ENCODE measurements around the gene CSF1R. TPM values are rescaled to one million over a fixed set of nuclear protein-coding genes. Genes with fewer than 3 reads are reported as not detected.

The CSF1R gene
- total and polyA plus RNA-seq, 10 donors = 23.1 to 429 (median 291) TPM

DNA sequence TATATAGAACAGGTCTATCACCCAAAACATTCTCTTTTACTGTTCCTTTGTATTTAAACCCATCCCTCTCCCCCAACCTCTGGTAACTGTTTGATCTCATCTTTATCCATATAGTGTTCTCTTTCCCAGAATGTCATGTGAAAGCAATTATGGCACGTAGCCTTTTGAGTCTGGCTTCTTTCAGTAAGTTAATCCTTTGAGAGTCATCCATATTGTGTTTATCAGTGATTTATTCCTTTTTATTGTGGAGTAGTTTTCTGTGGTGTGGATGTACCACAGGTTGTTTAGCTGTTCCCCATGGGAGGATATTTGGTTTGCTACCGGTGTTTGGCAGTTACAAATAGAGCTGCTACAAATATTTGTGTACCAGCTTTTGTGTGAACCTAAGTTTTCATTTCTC is 47.8 kb downstream of the CSF1R start:
- H3K9me3 ChIP-seq = no peaks in the 10 kb centered on the region
- intact Hi-C loops (cut with DNase I; ENCODE audit: low total_unique reads) = no loop called here
- TF ChIP-seq POLR2AphosphoS5 (IDR thresholded peaks at IDR 0.05) = no peak
- TF ChIP-seq, protein P1, sequence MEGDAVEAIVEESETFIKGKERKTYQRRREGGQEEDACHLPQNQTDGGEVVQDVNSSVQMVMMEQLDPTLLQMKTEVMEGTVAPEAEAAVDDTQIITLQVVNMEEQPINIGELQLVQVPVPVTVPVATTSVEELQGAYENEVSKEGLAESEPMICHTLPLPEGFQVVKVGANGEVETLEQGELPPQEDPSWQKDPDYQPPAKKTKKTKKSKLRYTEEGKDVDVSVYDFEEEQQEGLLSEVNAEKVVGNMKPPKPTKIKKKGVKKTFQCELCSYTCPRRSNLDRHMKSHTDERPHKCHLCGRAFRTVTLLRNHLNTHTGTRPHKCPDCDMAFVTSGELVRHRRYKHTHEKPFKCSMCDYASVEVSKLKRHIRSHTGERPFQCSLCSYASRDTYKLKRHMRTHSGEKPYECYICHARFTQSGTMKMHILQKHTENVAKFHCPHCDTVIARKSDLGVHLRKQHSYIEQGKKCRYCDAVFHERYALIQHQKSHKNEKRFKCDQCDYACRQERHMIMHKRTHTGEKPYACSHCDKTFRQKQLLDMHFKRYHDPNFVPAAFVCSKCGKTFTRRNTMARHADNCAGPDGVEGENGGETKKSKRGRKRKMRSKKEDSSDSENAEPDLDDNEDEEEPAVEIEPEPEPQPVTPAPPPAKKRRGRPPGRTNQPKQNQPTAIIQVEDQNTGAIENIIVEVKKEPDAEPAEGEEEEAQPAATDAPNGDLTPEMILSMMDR (IDR thresholded peaks at IDR 0.05 in 8 of 11, conservative IDR thresholded peaks at IDR 0.05 in 3 of 11) = no peak
- no peak for TF ChIP-seq POLR2A (IDR thresholded peaks at IDR 0.05)
- H3K27me3 ChIP-seq (replicated peaks in 1 of 7) = no peaks in the 10 kb centered on the region
- H3K27ac ChIP-seq = no peak overlapping the region
- H3K36me3 ChIP-seq = peaks cover 10 to 100% (median 88%) of the 10 kb centered on the region in 6 donors
- DNase-seq = no peak
- 86 to 90% (median 88%) methylated on average over 2 of the region's 2 CpGs for WGBS, 5 donors
- H3K4me3 ChIP-seq = no peak overlapping the region
- H3K4me1 ChIP-seq = peaks cover 1 to 12% (median 3%) of the 10 kb centered on the region in 6 donors

DNA sequence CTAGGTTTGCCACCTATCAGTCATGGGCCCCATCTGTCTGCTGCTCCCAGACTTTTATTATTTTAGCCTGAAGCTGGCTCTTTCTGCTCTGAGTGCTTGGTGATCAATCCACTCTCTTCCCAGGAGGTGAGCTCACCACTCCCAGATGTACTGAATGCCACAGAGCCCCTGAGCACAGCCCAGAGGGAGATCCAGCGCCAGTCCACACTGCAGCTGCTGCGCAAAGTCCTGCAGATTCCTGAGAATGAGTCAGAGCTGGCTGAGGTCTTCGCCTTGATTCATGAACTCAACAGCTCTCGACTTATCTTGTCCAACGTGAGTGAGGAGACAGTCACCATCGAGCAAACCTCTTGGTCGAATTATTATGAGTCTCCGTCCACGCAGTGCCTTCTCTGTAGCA is 49.8 kb downstream of the CSF1R start:
- DNase-seq = no peak
- Histone ChIP-seq H3K9me3 (no peaks in the 10 kb centered on the region), H3K27ac (no peak overlapping the region), H3K36me3 (peaks cover 9 to 100% (median 91%) of the 10 kb centered on the region in 6 donors), H3K4me1 (no peaks in the 10 kb centered on the region), H3K27me3 (replicated peaks in 1 of 7) (no peaks in the 10 kb centered on the region), H3K4me3 (no peak overlapping the region)
- TF ChIP-seq POLR2AphosphoS5 (IDR thresholded peaks at IDR 0.05) = no peak
- no peak for TF ChIP-seq POLR2A (IDR thresholded peaks at IDR 0.05)
- TF ChIP-seq, protein P1 (IDR thresholded peaks at IDR 0.05 in 8 of 11, conservative IDR thresholded peaks at IDR 0.05 in 3 of 11) = no peak
- WGBS, 5 donors = 87 to 98% (median 96%) methylated on average over 9 of the region's 9 CpGs
- intact Hi-C loops (cut with DNase I; ENCODE audit: low total_unique reads) = no loop called here

- 72 to 83% (median 76%) methylated on average over 7 of the region's 7 CpGs for WGBS, 5 donors
- no peaks in the 10 kb centered on the region for H3K9me3 ChIP-seq
- no peaks in the 10 kb centered on the region for H3K27me3 ChIP-seq (replicated peaks in 1 of 7)
- no peak overlapping the region for H3K4me3 ChIP-seq
- intact Hi-C loops (cut with DNase I; ENCODE audit: low total_unique reads) = no loop called here
- no peak for DNase-seq
- no peaks in the 10 kb centered on the region for H3K4me1 ChIP-seq
- H3K27ac ChIP-seq = no peak overlapping the region
- peaks cover 6 to 100% (median 91%) of the 10 kb centered on the region in 6 donors for H3K36me3 ChIP-seq
- no peak for TF ChIP-seq POLR2AphosphoS5 (IDR thresholded peaks at IDR 0.05)
- no peak for TF ChIP-seq POLR2A (IDR thresholded peaks at IDR 0.05)
- TF ChIP-seq, protein P1 (IDR thresholded peaks at IDR 0.05 in 8 of 11, conservative IDR thresholded peaks at IDR 0.05 in 3 of 11) = no peak
Measured at GRCh38 chr5:150035139-150035895, 51.0 kb downstream of the CSF1R start.

GRCh38 chr5:150034662-150035061 is 51.7 kb downstream of the CSF1R start:
- Histone ChIP-seq H3K36me3 (peaks cover 6 to 100% (median 93%) of the 10 kb centered on the region in 6 donors), H3K9me3 (no peaks in the 10 kb centered on the region), H3K4me3 (no peak overlapping the region), H3K27ac (no peak overlapping the region), H3K27me3 (replicated peaks in 1 of 7) (no peaks in the 10 kb centered on the region), H3K4me1 (no peaks in the 10 kb centered on the region)
- intact Hi-C loops (cut with DNase I; ENCODE audit: low total_unique reads) = no loop called here
- TF ChIP-seq POLR2AphosphoS5 (IDR thresholded peaks at IDR 0.05) = no peak
- no peak for TF ChIP-seq POLR2A (IDR thresholded peaks at IDR 0.05)
- TF ChIP-seq, protein P1 (IDR thresholded peaks at IDR 0.05 in 8 of 11, conservative IDR thresholded peaks at IDR 0.05 in 3 of 11) = no peak
- 82 to 93% (median 87%) methylated on average over 4 of the region's 4 CpGs for WGBS, 5 donors
- no peak for DNase-seq

Measured in spleen (tissue), 11 donors.